HuH-7.5 (cell line): ENCODE results near the gene PLK3.
"Not testable (repeated sequence)": the region's sequence is repeated elsewhere in the genome, so short reads cannot be mapped to it uniquely, and the experiment has no call there.

ENCODE experiments used
- DNase-seq: peaks from one replicate; pipeline ENCODE4 v3.0.0; 2011; ENCODE audit warnings: low spot score

The PLK3 gene

GRCh38 chr1:44787506-44787905 lies 12.7 kb upstream of the PLK3 start:
- DNase-seq = no peak

- no peak for DNase-seq
Observed at GRCh38 chr1:44788120-44788860, 11.9 kb upstream of the PLK3 start, which contains the start of gene BEST4. Gene BEST4, minus strand, starts transcription at chr1:44788170. Its CDS starts 465 bp downstream, at chr1:44787705.

GRCh38 chr1:44790968-44791801 lies 9.0 kb upstream of the PLK3 start:
- no peak for DNase-seq

- DNase-seq = no peak
Observed at GRCh38 chr1:44792736-44793502, 7.3 kb upstream of the PLK3 start.

- DNase-seq = not testable (repeated sequence)
Observed at GRCh38 chr1:44797886-44798285, 2.3 kb upstream of the PLK3 start.

- DNase-seq = no peak
Observed at GRCh38 chr1:44798481-44799365, 1.5 kb upstream of the PLK3 start.

- DNase-seq = no peak
Observed at GRCh38 chr1:44801491-44802305, 1.5 kb downstream of the PLK3 start.

- DNase-seq = no peak
Observed at GRCh38 chr1:44802306-44803061, 2.3 kb downstream of the PLK3 start.

GRCh38 chr1:44803062-44803311 lies 2.8 kb downstream of the PLK3 start:
- DNase-seq = no peak

GRCh38 chr1:44803312-44804095 lies 3.3 kb downstream of the PLK3 start:
- no peak for DNase-seq

- no peak for DNase-seq
Observed at GRCh38 chr1:44805311-44806024, 5.3 kb downstream of the PLK3 start.

- DNase-seq = no peak
Observed at GRCh38 chr1:44806025-44806703, 6.0 kb downstream of the PLK3 start.

- no peak for DNase-seq
Observed at GRCh38 chr1:44806704-44807363, 6.7 kb downstream of the PLK3 start, which contains the start of gene DYNLT4. Gene DYNLT4, minus strand, starts transcription at chr1:44807351. Its CDS starts 683 bp downstream, at chr1:44806668.

GRCh38 chr1:44807364-44808062 lies 7.3 kb downstream of the PLK3 start:
- peak; percentile 98 for DNase-seq

GRCh38 chr1:44808063-44808937 lies 8.1 kb downstream of the PLK3 start, which contains the start of gene BTBD19:
Gene BTBD19, plus strand, starts transcription at chr1:44808523. Its CDS starts 298 bp downstream, at chr1:44808821.
- no peak for DNase-seq
